ENCODE measurements around the gene KCNA3.

The KCNA3 gene

GRCh38 chr1:110674337-110675059 lies at the start of gene KCNA3:
Gene KCNA3 (minus strand): TSS chr1:110674940. CDS start chr1:110674809, 131 bp downstream.
- DNase-seq = peak; percentile 63

- DNase-seq = no peak
These were observed 48.1 kb upstream of the KCNA3 start for GRCh38 chr1:110722807-110723206.

- DNase-seq = no peak
These were observed 45.2 kb upstream of the KCNA3 start for GRCh38 chr1:110719908-110720307.

GRCh38 chr1:110718452-110718851 lies 43.7 kb upstream of the KCNA3 start:
- no peak for DNase-seq

GRCh38 chr1:110717179-110717578 lies 42.4 kb upstream of the KCNA3 start:
- no peak for DNase-seq

GRCh38 chr1:110714374-110714995 lies 39.7 kb upstream of the KCNA3 start:
- no peak for DNase-seq

- no peak for DNase-seq
These were observed 38.5 kb upstream of the KCNA3 start for GRCh38 chr1:110713221-110713620.

GRCh38 chr1:110710314-110710713 lies 35.6 kb upstream of the KCNA3 start:
- no peak for DNase-seq

- DNase-seq = no peak
These were observed 34.3 kb upstream of the KCNA3 start for GRCh38 chr1:110708974-110709440.

- no peak for DNase-seq
These were observed 32.5 kb upstream of the KCNA3 start for GRCh38 chr1:110707232-110707631.

GRCh38 chr1:110706621-110707020 lies 31.9 kb upstream of the KCNA3 start:
- DNase-seq = no peak

GRCh38 chr1:110702260-110702659 lies 27.5 kb upstream of the KCNA3 start:
- no peak for DNase-seq

GRCh38 chr1:110700767-110701166 lies 26.0 kb upstream of the KCNA3 start:
- no peak for DNase-seq

- no peak for DNase-seq
These were observed 22.9 kb upstream of the KCNA3 start for GRCh38 chr1:110697606-110698005.

- no peak for DNase-seq
These were observed 22.1 kb upstream of the KCNA3 start for GRCh38 chr1:110696818-110697217.

- no peak for DNase-seq
These were observed 16.1 kb upstream of the KCNA3 start for GRCh38 chr1:110690709-110691365.

GRCh38 chr1:110689868-110690267 lies 15.1 kb upstream of the KCNA3 start:
- DNase-seq = no peak

GRCh38 chr1:110688514-110688913 lies 13.8 kb upstream of the KCNA3 start:
- DNase-seq = no peak

GRCh38 chr1:110687250-110687649 lies 12.5 kb upstream of the KCNA3 start:
- no peak for DNase-seq

GRCh38 chr1:110686188-110686587 lies 11.4 kb upstream of the KCNA3 start:
- no peak for DNase-seq

- no peak for DNase-seq
These were observed 9.8 kb upstream of the KCNA3 start for GRCh38 chr1:110684491-110684890.

- DNase-seq = no peak
These were observed 8.2 kb upstream of the KCNA3 start for GRCh38 chr1:110682898-110683297.

GRCh38 chr1:110680036-110680735 lies 5.4 kb upstream of the KCNA3 start:
- no peak for DNase-seq

Measured in NCI-H510A (cell line).